Measurements from ENCODE around the gene INSIG1.

INSIG1 gene

GRCh38 chr7:155305231-155305904 is 7.7 kb downstream of the INSIG1 start:
- DNase-seq: no peak

GRCh38 chr7:155306673-155307470 is 9.2 kb downstream of the INSIG1 start:
- DNase-seq: no peak

GRCh38 chr7:155308330-155309020 is 10.8 kb downstream of the INSIG1 start:
- no peak for DNase-seq

- DNase-seq: no peak
These were observed 11.3 kb downstream of the INSIG1 start for GRCh38 chr7:155309021-155309338.

- DNase-seq: no peak
These were observed 12.9 kb downstream of the INSIG1 start for GRCh38 chr7:155310425-155311114.

GRCh38 chr7:155311826-155312537 is 14.3 kb downstream of the INSIG1 start:
- no peak for DNase-seq

GRCh38 chr7:155312633-155313032 is 15.0 kb downstream of the INSIG1 start:
- DNase-seq: no peak

GRCh38 chr7:155313096-155313495 is 15.4 kb downstream of the INSIG1 start:
- DNase-seq: no peak

GRCh38 chr7:155315977-155316376 is 18.3 kb downstream of the INSIG1 start:
- DNase-seq: no peak

GRCh38 chr7:155316427-155317113 is 18.9 kb downstream of the INSIG1 start:
- no peak for DNase-seq

- DNase-seq: no peak
These were observed 19.4 kb downstream of the INSIG1 start for GRCh38 chr7:155317114-155317434.

- DNase-seq: no peak
These were observed 20.6 kb downstream of the INSIG1 start for GRCh38 chr7:155318245-155318644.

- DNase-seq: no peak
These were observed 24.9 kb downstream of the INSIG1 start for GRCh38 chr7:155322530-155322929.

GRCh38 chr7:155323001-155323638 is 25.4 kb downstream of the INSIG1 start:
- no peak for DNase-seq

- no peak for DNase-seq
These were observed 26.6 kb downstream of the INSIG1 start for GRCh38 chr7:155324012-155324917.

GRCh38 chr7:155324918-155325235 is 27.2 kb downstream of the INSIG1 start:
- no peak for DNase-seq

- DNase-seq: no peak
These were observed 28.7 kb downstream of the INSIG1 start for GRCh38 chr7:155326385-155326784.

GRCh38 chr7:155327590-155328320 is 30.1 kb downstream of the INSIG1 start:
- DNase-seq: no peak

GRCh38 chr7:155329225-155329624 is 31.5 kb downstream of the INSIG1 start:
- no peak for DNase-seq

- DNase-seq: no peak
These were observed 33.7 kb downstream of the INSIG1 start for GRCh38 chr7:155331396-155331795.

All from activated CD4-positive, alpha-beta T cell treated with anti-CD3 and anti-CD28 coated beads for 1 hour (primary cell).